Right lobe of liver (tissue), 4 donors: ENCODE results near the gene HS3ST3B1.

Experiments
- CTCF ChIP-seq, 4 donors: fragments of 200-600 bp in 3 of 4; fragments of 450-650 bp in 1 of 4; IDR thresholded peaks; one replicate each; pipeline versions ENCODE4 v1.5.1 to v1.8.0; 2016 to 2022; ENCODE audit warnings: antibody characterized with exemption in 4 of 4, mild to moderate bottlenecking in 2 of 4
- POLR2A ChIP-seq: fragments of 450-650 bp; IDR thresholded peaks from one replicate; pipeline ENCODE4 v1.6.1; 2017; ENCODE audit warnings: antibody characterized with exemption, mild to moderate bottlenecking
- donor health status: DM: no; HTN: no; CAD: no.
- donor health status: DM: no; HTN: no; CAD: no.
- donor health status: DM: no; HTN: yes; CAD: no.

DNA sequence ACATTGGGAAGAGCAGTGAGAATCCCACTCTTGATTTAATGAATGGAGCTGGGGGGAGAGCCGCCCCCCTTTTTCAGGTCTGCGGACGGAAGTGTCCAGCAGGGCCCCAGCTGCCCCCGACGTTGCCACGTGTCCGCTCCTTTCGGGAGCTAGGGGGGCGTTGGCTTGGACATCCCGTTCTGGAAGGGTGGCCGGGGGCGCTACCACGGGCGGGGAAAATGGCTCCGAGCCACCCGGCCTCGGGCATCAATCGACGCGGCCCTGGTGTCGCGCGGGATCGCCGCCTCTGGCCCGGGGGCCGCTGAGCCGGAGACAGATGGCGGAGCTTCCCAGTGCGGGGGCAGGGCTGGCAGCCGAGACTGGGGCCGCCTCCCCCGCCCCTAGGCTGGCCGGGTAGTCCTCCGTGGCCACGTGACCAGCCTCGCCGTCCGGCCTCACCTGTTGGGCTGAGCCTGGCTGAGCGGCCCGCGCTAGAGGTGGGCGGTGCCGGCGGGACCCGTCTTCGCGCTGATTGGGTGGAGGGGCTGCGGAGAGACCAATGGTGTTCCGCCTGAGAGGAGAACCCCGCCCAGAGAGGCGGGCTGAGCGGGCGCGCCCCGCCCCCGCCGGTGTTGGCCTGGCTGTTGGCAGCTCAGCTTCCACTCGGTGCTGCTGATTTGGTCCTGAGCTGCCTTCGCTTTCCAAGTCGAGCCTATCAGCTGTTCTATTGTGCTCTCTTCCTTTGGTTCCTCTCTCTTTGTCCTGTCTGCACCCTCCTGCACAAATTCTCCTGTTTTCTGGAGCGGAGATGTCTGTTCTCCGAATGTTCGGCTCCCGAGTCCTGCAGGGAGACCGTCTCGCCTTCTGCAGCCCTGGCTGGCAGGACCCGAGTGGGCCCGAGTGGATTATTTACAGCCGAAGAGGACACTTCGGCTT, 8.3 kb downstream of the HS3ST3B1 start:
- TF ChIP-seq CTCF (IDR thresholded peaks at IDR 0.05) (no peak), POLR2A (peak; percentile 71)
